Upper lobe of left lung (tissue), 6 donors: ENCODE data around the gene RCC2. TPM values are rescaled to one million over a fixed set of nuclear protein-coding genes. Genes with fewer than 3 reads are reported as not detected.

Source experiments
- ATAC-seq, 2 donors: fragments of 200-7000 bp; cut with Tn5 transposase; one replicate each; pipeline ENCODE4 v1.9.1; 2022; ENCODE audit warnings: mild to moderate bottlenecking in 2 of 2, moderate library complexity in 2 of 2; ENCODE audit not compliant: low FRiP score in 2 of 2
- DNase-seq, 2 donors: peaks; one replicate each; pipeline ENCODE4 v3.0.0-alpha.2; 2019 to 2020
- H3K27ac ChIP-seq, 4 donors: fragments of 200-600 bp; sonication (generic); one replicate each; pipeline ENCODE4 v1.5.1; 2016 to 2019
- H3K27me3 ChIP-seq, 4 donors: fragments of 200-600 bp; sonication (generic); one replicate each; pipeline ENCODE4 v1.5.1; 2017 to 2019
- H3K36me3 ChIP-seq, 4 donors: fragments of 200-600 bp; sonication (generic); one replicate each; pipeline ENCODE4 v1.5.1; 2016 to 2019
- H3K4me1 ChIP-seq, 4 donors: fragments of 200-600 bp; sonication (generic); one replicate each; pipeline ENCODE4 v1.5.1; 2018 to 2019
- H3K4me3 ChIP-seq, 4 donors: fragments of 200-600 bp; sonication (generic); one replicate each; pipeline ENCODE4 v1.5.1; 2017 to 2019; ENCODE audit warnings: mild to moderate bottlenecking in 2 of 4, moderate library complexity in 1 of 4
- H3K9me3 ChIP-seq, 4 donors: fragments of 200-600 bp; sonication (generic); one replicate each; pipeline ENCODE4 v1.5.1; 2018 to 2019
- EP300 ChIP-seq, 4 donors: sonication (generic); formaldehyde crosslinking; IDR thresholded peaks; one replicate each; pipeline ENCODE4 v1.5.1; 2017; ENCODE audit warnings: antibody characterized with exemption in 4 of 4, control low read depth in 2 of 4
- POLR2A ChIP-seq, 4 donors: fragments of 450-650 bp; IDR thresholded peaks; one replicate each; pipeline ENCODE4 v1.5.1; 2016 to 2017; ENCODE audit warnings: antibody characterized with exemption in 4 of 4, mild to moderate bottlenecking in 2 of 4
- POLR2AphosphoS5 ChIP-seq, 2 donors: sonication (generic); formaldehyde crosslinking; IDR thresholded peaks; one replicate each; pipeline ENCODE4 v1.5.1; 2017; ENCODE audit warnings: antibody characterized with exemption in 2 of 2
- WGBS, 2 donors: methylation state at CpG; one replicate each; pipeline ENCODE4 v1.1.5; 2017 to 2018; 5-methylcytosine and 5-hydroxymethylcytosine counted together
- total RNA-seq, 6 donors: library from RNA; depleted of rRNA in 4 of 6; stranded (reverse); fragments of >200 nt in 4 of 6; gene quantifications; one replicate each; pipeline versions ENCODE4 v1.1.0 to v1.2.1, GENCODE V29; 2016 to 2021
- TF ChIP-seq, protein P1 (sequence below), 6 experiments: fragments of 450-650 bp in 4 of 6; fragments of 200-600 bp in 2 of 6; sonication (generic) in 2 of 6; IDR thresholded peaks; one replicate each; pipeline ENCODE4 v1.5.1; 2016 to 2019; ENCODE audit warnings: antibody characterized with exemption in 6 of 6
- donor health status: DM: no; HTN: no; CAD: no; lungs with moderate emphysema.
- donor health status: DM: no; HTN: yes; CAD: no; lungs with severe emphysema.

The RCC2 gene
- total RNA-seq, 6 donors from 2014 or later = 32.1 to 66.2 (median 47.7) TPM

- TF ChIP-seq, protein P1, sequence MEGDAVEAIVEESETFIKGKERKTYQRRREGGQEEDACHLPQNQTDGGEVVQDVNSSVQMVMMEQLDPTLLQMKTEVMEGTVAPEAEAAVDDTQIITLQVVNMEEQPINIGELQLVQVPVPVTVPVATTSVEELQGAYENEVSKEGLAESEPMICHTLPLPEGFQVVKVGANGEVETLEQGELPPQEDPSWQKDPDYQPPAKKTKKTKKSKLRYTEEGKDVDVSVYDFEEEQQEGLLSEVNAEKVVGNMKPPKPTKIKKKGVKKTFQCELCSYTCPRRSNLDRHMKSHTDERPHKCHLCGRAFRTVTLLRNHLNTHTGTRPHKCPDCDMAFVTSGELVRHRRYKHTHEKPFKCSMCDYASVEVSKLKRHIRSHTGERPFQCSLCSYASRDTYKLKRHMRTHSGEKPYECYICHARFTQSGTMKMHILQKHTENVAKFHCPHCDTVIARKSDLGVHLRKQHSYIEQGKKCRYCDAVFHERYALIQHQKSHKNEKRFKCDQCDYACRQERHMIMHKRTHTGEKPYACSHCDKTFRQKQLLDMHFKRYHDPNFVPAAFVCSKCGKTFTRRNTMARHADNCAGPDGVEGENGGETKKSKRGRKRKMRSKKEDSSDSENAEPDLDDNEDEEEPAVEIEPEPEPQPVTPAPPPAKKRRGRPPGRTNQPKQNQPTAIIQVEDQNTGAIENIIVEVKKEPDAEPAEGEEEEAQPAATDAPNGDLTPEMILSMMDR (IDR thresholded peaks at IDR 0.05) = no peak
- TF ChIP-seq POLR2AphosphoS5 (IDR thresholded peaks at IDR 0.05) (no peak), EP300 (IDR thresholded peaks at IDR 0.05) (no peak), POLR2A (IDR thresholded peaks at IDR 0.05) (no peak)
- no peaks in the 10 kb centered on the region for H3K36me3 ChIP-seq
- 26 to 31% methylated on average over 14 to 16 of the region's 16 CpGs for WGBS, 2 donors
- H3K4me1 ChIP-seq = no peaks in the 10 kb centered on the region
- DNase-seq = no peak
- no peaks in the 10 kb centered on the region for H3K27me3 ChIP-seq
- no peaks in the 10 kb centered on the region for H3K9me3 ChIP-seq
- no peak overlapping the region for H3K27ac ChIP-seq
- ATAC-seq = no peak
- H3K4me3 ChIP-seq = no peak overlapping the region
These were observed 62.0 kb downstream of the RCC2 start for GRCh38 chr1:17377325-17377953.

- Histone ChIP-seq H3K4me1 (no peaks in the 10 kb centered on the region), H3K36me3 (no peaks in the 10 kb centered on the region), H3K4me3 (no peak overlapping the region), H3K9me3 (no peaks in the 10 kb centered on the region), H3K27me3 (no peaks in the 10 kb centered on the region), H3K27ac (no peak overlapping the region)
- TF ChIP-seq POLR2A (IDR thresholded peaks at IDR 0.05) (no peak), POLR2AphosphoS5 (IDR thresholded peaks at IDR 0.05) (no peak), EP300 (IDR thresholded peaks at IDR 0.05) (no peak)
- TF ChIP-seq, protein P1 (IDR thresholded peaks at IDR 0.05) = no peak
- DNase-seq = no peak
- no peak for ATAC-seq
- WGBS, 2 donors = 93 to 96% methylated on average over 10 of the region's 10 CpGs
These were observed 63.8 kb downstream of the RCC2 start for GRCh38 chr1:17375651-17376050.

GRCh38 chr1:17372955-17373354, 66.5 kb downstream of the RCC2 start:
- 73 to 76% methylated on average over 7 to 18 of the region's 18 CpGs for WGBS, 2 donors
- Histone ChIP-seq H3K9me3 (no peaks in the 10 kb centered on the region), H3K27ac (no peak overlapping the region), H3K4me3 (no peak overlapping the region), H3K4me1 (no peaks in the 10 kb centered on the region), H3K36me3 (no peaks in the 10 kb centered on the region), H3K27me3 (no peaks in the 10 kb centered on the region)
- TF ChIP-seq POLR2A (IDR thresholded peaks at IDR 0.05) (no peak), EP300 (IDR thresholded peaks at IDR 0.05) (no peak), POLR2AphosphoS5 (IDR thresholded peaks at IDR 0.05) (no peak)
- TF ChIP-seq, protein P1 (IDR thresholded peaks at IDR 0.05) = no peak
- DNase-seq (no peak), ATAC-seq (no peak)

- ATAC-seq (no peak), DNase-seq (no peak)
- 69 to 80% methylated on average over 3 to 7 of the region's 7 CpGs for WGBS, 2 donors
- no peaks in the 10 kb centered on the region for H3K27me3 ChIP-seq
- no peaks in the 10 kb centered on the region for H3K4me1 ChIP-seq
- H3K4me3 ChIP-seq = no peak within 1 kb of the TSS
- H3K27ac ChIP-seq = no peak within 1 kb of the TSS
- H3K9me3 ChIP-seq = no peaks in the 10 kb centered on the region
- TF ChIP-seq POLR2A (IDR thresholded peaks at IDR 0.05) = no peak
- no peak for TF ChIP-seq EP300 (IDR thresholded peaks at IDR 0.05)
- TF ChIP-seq POLR2AphosphoS5 (IDR thresholded peaks at IDR 0.05) = no peak
- TF ChIP-seq, protein P1 (IDR thresholded peaks at IDR 0.05) = no peak
- H3K36me3 ChIP-seq = no peaks in the 10 kb centered on the region
These were observed 67.6 kb downstream of the RCC2 start, which contains the start of gene PADI6 for GRCh38 chr1:17371896-17372295. TSS of gene PADI6 (plus strand) at chr1:17372196. CDS start at chr1:17372246, 50 bp downstream.

GRCh38 chr1:17370618-17371017, 68.9 kb downstream of the RCC2 start:
- 46 to 47% methylated on average over 2 of the region's 2 CpGs for WGBS, 2 donors
- DNase-seq (no peak), ATAC-seq (no peak)
- Histone ChIP-seq H3K36me3 (no peaks in the 10 kb centered on the region), H3K4me1 (no peaks in the 10 kb centered on the region), H3K4me3 (no peak overlapping the region), H3K27me3 (no peaks in the 10 kb centered on the region), H3K9me3 (no peaks in the 10 kb centered on the region), H3K27ac (no peak overlapping the region)
- no peak for TF ChIP-seq POLR2A (IDR thresholded peaks at IDR 0.05)
- no peak for TF ChIP-seq EP300 (IDR thresholded peaks at IDR 0.05)
- TF ChIP-seq, protein P1 (IDR thresholded peaks at IDR 0.05) = no peak
- TF ChIP-seq POLR2AphosphoS5 (IDR thresholded peaks at IDR 0.05) = no peak
